ENCODE results near the gene MCOLN1. TPM values are rescaled to one million over a fixed set of nuclear protein-coding genes. Genes with fewer than 3 reads are reported as not detected.

The MCOLN1 gene
- total and polyA plus RNA-seq, 9 of the 15 experiments (the other 6 are each of a cell fraction or from before 2014, with no cell fraction given): 0.25 to 15.4 (median 7.1) TPM

- TF ChIP-seq SRF (CRISPR knock-in tag; IDR thresholded peaks at IDR 0.05) (peak in 1 of 2 experiments; percentile 48; a peak in 1 of 4 replicates), THRA (IDR thresholded peaks at IDR 0.05) (no peak), KAT7 (CRISPR knock-in tag; IDR thresholded peaks at IDR 0.05; ENCODE audit: borderline replicate concordance) (peak; percentile 72; the same call in 1 of the 2 replicates), ZNF280B (CRISPR knock-in tag; IDR thresholded peaks at IDR 0.05) (no peak), REST (IDR thresholded peaks at IDR 0.05; ENCODE audit: borderline replicate concordance) (peak; percentile 41; the same call in 1 of the 2 replicates), REST (CRISPR knock-in tag; IDR thresholded peaks at IDR 0.05; ENCODE audit: low read depth) (peak; percentile 81; the same call in 1 of the 2 replicates), ZNF398 (CRISPR knock-in tag; IDR thresholded peaks at IDR 0.05) (no peak)
Observed at GRCh38 chr19:7535047-7535997, 12.9 kb downstream of the MCOLN1 start, which contains the start of gene PNPLA6 (continued).

Data from K562 (cell line).